Breast epithelium (tissue), 3 donors: ENCODE data around the gene SLC5A2.

Experiments
- CTCF ChIP-seq, 3 donors: fragments of 450-650 bp; IDR thresholded peaks; one replicate each; pipeline ENCODE4 v1.5.1; 2016 to 2017; ENCODE audit warnings: antibody characterized with exemption in 3 of 3, mild to moderate bottlenecking in 3 of 3, moderate library complexity in 3 of 3
- POLR2AphosphoS5 ChIP-seq, 3 donors: sonication (generic); formaldehyde crosslinking; IDR thresholded peaks; one replicate each; pipeline ENCODE4 v1.6.1; 2017; ENCODE audit warnings: antibody characterized with exemption in 3 of 3

DNA sequence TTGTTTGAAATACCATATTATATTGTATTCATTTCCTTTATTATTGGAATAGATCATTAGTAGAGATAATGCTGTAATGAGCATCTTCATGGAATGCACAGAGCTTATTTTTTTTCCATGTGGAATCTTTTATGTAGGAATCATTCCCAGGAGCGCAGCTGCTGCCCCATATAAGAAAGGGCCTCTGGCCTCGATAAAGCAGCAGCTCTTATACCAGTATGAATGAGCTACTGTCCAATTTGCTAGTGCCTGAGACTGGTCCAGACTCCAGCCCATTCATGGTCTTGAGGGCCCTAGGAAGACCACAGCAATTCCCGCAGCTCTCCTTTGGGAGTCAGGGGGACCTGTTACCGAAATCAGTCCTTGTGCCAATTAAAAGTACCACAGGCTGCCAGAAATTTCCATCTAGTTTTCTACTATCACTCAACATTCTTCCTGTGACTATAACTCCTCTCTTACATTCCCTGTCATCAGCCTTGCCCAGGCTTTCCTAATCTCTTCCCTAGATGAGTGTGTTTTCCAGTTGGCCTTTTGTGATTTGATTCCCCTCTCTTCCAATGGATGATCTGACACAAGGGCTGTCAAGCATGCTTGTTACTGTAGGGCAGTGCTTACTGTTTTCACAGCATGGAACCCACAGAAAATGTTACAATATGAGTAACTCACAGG lies 42.3 kb upstream of the SLC5A2 start:
- TF ChIP-seq POLR2AphosphoS5 (IDR thresholded peaks at IDR 0.05) (no peak), CTCF (IDR thresholded peaks at IDR 0.05) (no peak)
